ENCODE results near the gene TYW5.
A peak's percentile ranks its signal among the peaks of the same experiment; 100 is the strongest.

The TYW5 gene

GRCh38 chr2:199940373-199940772, 14.9 kb downstream of the TYW5 start:
- Histone ChIP-seq H2BK15ac (ENCODE audit: low read depth, poor library complexity, severe bottlenecking) (no peak overlapping the region), H3K23ac (ENCODE audit: low read length in 2 of 2) (no peak overlapping the region), H2BK12ac (ENCODE audit: low read length in 2 of 2) (no peak overlapping the region), H3K4ac (ENCODE audit: low read depth in 1 of 2, low read length in 2 of 2) (no peak overlapping the region), H3K79me1 (replicated peaks; ENCODE audit: low read length, poor library complexity, severe bottlenecking) (peaks cover 19% of the 10 kb centered on the region), H3K18ac (ENCODE audit: low read depth in 1 of 2, low read length in 2 of 2) (no peak overlapping the region), H3K4me2 (ENCODE audit: low read length, poor library complexity, severe bottlenecking) (no peak overlapping the region), H4K91ac (ENCODE audit: low read length) (no peak overlapping the region), H3K9ac (ENCODE audit: low read length) (no peak overlapping the region), H3K27ac (ENCODE audit: low read length, poor library complexity, severe bottlenecking) (no peak overlapping the region), H2AK5ac (ENCODE audit: low read length, severe bottlenecking) (no peak overlapping the region), H3K4me3 (ENCODE audit: insufficient read depth in 1 of 2, low read depth in 1 of 2, low read length in 2 of 2) (no peak overlapping the region), H4K8ac (ENCODE audit: low read length) (no peak overlapping the region), H3K36me3 (ENCODE audit: control insufficient read depth in 1 of 2, insufficient read depth in 2 of 2, low read depth in 1 of 2, low read length in 2 of 2) (peaks cover 9 to 71% of the 10 kb centered on the region in 2 experiments), H2AFZ (ENCODE audit: low read depth, low read length) (no peak overlapping the region), H2BK5ac (ENCODE audit: low read depth, low read length, poor library complexity, severe bottlenecking) (no peak overlapping the region), H3K27me3 (ENCODE audit: control insufficient read depth in 1 of 2, insufficient read depth in 1 of 2, low read length in 2 of 2) (no peaks in the 10 kb centered on the region), H3K9me3 (ENCODE audit: control insufficient read depth, low read length) (no peaks in the 10 kb centered on the region), H3K14ac (ENCODE audit: low read length in 2 of 2) (no peak overlapping the region), H2BK120ac (ENCODE audit: low read depth, low read length) (no peak overlapping the region), H3K4me1 (ENCODE audit: control insufficient read depth, insufficient read depth, low read depth, low read length) (no peaks in the 10 kb centered on the region)
- 97% methylated on average over 2 of the region's 2 CpGs for WGBS
- DNase-seq, result peak; percentile 51

- Histone ChIP-seq H3K27me3 (ENCODE audit: control insufficient read depth in 1 of 2, insufficient read depth in 1 of 2, low read length in 2 of 2) (no peaks in the 10 kb centered on the region), H3K79me1 (replicated peaks; ENCODE audit: low read length, poor library complexity, severe bottlenecking) (peaks cover 12% of the 10 kb centered on the region), H3K4me3 (ENCODE audit: insufficient read depth in 1 of 2, low read depth in 1 of 2, low read length in 2 of 2) (no peak overlapping the region), H3K4me1 (ENCODE audit: control insufficient read depth, insufficient read depth, low read depth, low read length) (no peaks in the 10 kb centered on the region), H3K36me3 (ENCODE audit: control insufficient read depth in 1 of 2, insufficient read depth in 2 of 2, low read depth in 1 of 2, low read length in 2 of 2) (peaks cover 12 to 77% of the 10 kb centered on the region in 2 experiments), H3K9ac (ENCODE audit: low read length) (no peak overlapping the region), H2BK120ac (ENCODE audit: low read depth, low read length) (no peak overlapping the region), H3K9me3 (ENCODE audit: control insufficient read depth, low read length) (no peaks in the 10 kb centered on the region), H3K23ac (ENCODE audit: low read length in 2 of 2) (no peak overlapping the region), H2AK5ac (ENCODE audit: low read length, severe bottlenecking) (no peak overlapping the region), H4K91ac (ENCODE audit: low read length) (no peak overlapping the region), H2BK15ac (ENCODE audit: low read depth, poor library complexity, severe bottlenecking) (no peak overlapping the region), H4K8ac (ENCODE audit: low read length) (no peak overlapping the region), H3K4me2 (ENCODE audit: low read length, poor library complexity, severe bottlenecking) (no peak overlapping the region), H3K14ac (ENCODE audit: low read length in 2 of 2) (no peak overlapping the region), H3K18ac (ENCODE audit: low read depth in 1 of 2, low read length in 2 of 2) (no peak overlapping the region), H2AFZ (ENCODE audit: low read depth, low read length) (no peak overlapping the region), H3K4ac (ENCODE audit: low read depth in 1 of 2, low read length in 2 of 2) (no peak overlapping the region), H2BK12ac (ENCODE audit: low read length in 2 of 2) (no peak overlapping the region), H3K27ac (ENCODE audit: low read length, poor library complexity, severe bottlenecking) (no peak overlapping the region), H2BK5ac (ENCODE audit: low read depth, low read length, poor library complexity, severe bottlenecking) (no peak overlapping the region)
- WGBS, result 92% methylated on average over 2 of the region's 2 CpGs
- DNase-seq, result no peak
These were observed 18.7 kb downstream of the TYW5 start for GRCh38 chr2:199936554-199936953.

DNA sequence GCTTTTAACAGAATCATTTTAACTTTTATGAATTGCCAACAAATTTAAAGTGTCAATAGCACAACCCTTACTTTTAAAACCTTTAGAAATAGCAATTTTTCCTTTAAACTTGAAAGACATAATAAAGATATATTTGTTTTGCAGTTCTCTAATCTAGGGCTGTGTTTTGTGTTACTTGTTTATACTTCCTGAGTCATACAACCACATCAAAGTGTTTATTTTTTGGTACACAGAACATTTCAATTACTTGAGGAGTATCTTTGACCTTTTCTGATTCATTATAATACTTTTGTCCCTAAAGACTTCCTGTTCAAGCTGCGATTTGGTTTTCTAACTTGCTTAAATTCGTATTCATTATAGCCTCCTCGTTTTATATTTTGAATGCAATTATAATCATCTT, 21.8 kb downstream of the TYW5 start:
- no peak overlapping the region for H2BK120ac ChIP-seq (ENCODE audit: low read depth, low read length)
- H3K4ac ChIP-seq (ENCODE audit: low read depth in 1 of 2, low read length in 2 of 2), result no peak overlapping the region
- no peak overlapping the region for H2BK15ac ChIP-seq (ENCODE audit: low read depth, poor library complexity, severe bottlenecking)
- no peaks in the 10 kb centered on the region for H3K27me3 ChIP-seq (ENCODE audit: control insufficient read depth in 1 of 2, insufficient read depth in 1 of 2, low read length in 2 of 2)
- peak; percentile 55 for DNase-seq
- H4K91ac ChIP-seq (ENCODE audit: low read length), result no peak overlapping the region
- H3K4me2 ChIP-seq (ENCODE audit: low read length, poor library complexity, severe bottlenecking), result no peak overlapping the region
- no peaks in the 10 kb centered on the region for H3K9me3 ChIP-seq (ENCODE audit: control insufficient read depth, low read length)
- H3K27ac ChIP-seq (ENCODE audit: low read length, poor library complexity, severe bottlenecking), result no peak overlapping the region
- WGBS, result no CpG with 5 or more reads among the region's 3 CpGs
- no peak overlapping the region for H2AFZ ChIP-seq (ENCODE audit: low read depth, low read length)
- H3K36me3 ChIP-seq (ENCODE audit: control insufficient read depth in 1 of 2, insufficient read depth in 2 of 2, low read depth in 1 of 2, low read length in 2 of 2), result peaks cover 16 to 84% of the 10 kb centered on the region in 2 experiments
- no peak overlapping the region for H2BK5ac ChIP-seq (ENCODE audit: low read depth, low read length, poor library complexity, severe bottlenecking)
- no peak overlapping the region for H3K18ac ChIP-seq (ENCODE audit: low read depth in 1 of 2, low read length in 2 of 2)
- H3K4me1 ChIP-seq (ENCODE audit: control insufficient read depth, insufficient read depth, low read depth, low read length), result no peaks in the 10 kb centered on the region
- H4K8ac ChIP-seq (ENCODE audit: low read length), result no peak overlapping the region
- no peak overlapping the region for H3K14ac ChIP-seq (ENCODE audit: low read length in 2 of 2)
- H2BK12ac ChIP-seq (ENCODE audit: low read length in 2 of 2), result no peak overlapping the region
- H3K23ac ChIP-seq (ENCODE audit: low read length in 2 of 2), result no peak overlapping the region
- H3K4me3 ChIP-seq (ENCODE audit: insufficient read depth in 1 of 2, low read depth in 1 of 2, low read length in 2 of 2), result no peak overlapping the region
- no peak overlapping the region for H2AK5ac ChIP-seq (ENCODE audit: low read length, severe bottlenecking)
- peaks cover 17% of the 10 kb centered on the region for H3K79me1 ChIP-seq (replicated peaks; ENCODE audit: low read length, poor library complexity, severe bottlenecking)
- H3K9ac ChIP-seq (ENCODE audit: low read length), result no peak overlapping the region

- Histone ChIP-seq H3K9ac (ENCODE audit: low read length) (no peak overlapping the region), H3K9me3 (ENCODE audit: control insufficient read depth, low read length) (no peaks in the 10 kb centered on the region), H2AK5ac (ENCODE audit: low read length, severe bottlenecking) (no peak overlapping the region), H3K36me3 (ENCODE audit: control insufficient read depth in 1 of 2, insufficient read depth in 2 of 2, low read depth in 1 of 2, low read length in 2 of 2) (peaks cover 12 to 81% of the 10 kb centered on the region in 2 experiments), H3K18ac (ENCODE audit: low read depth in 1 of 2, low read length in 2 of 2) (no peak overlapping the region), H3K4me3 (ENCODE audit: insufficient read depth in 1 of 2, low read depth in 1 of 2, low read length in 2 of 2) (no peak overlapping the region), H2BK120ac (ENCODE audit: low read depth, low read length) (no peak overlapping the region), H3K4me2 (ENCODE audit: low read length, poor library complexity, severe bottlenecking) (no peak overlapping the region), H4K91ac (ENCODE audit: low read length) (no peak overlapping the region), H4K8ac (ENCODE audit: low read length) (no peak overlapping the region), H3K4me1 (ENCODE audit: control insufficient read depth, insufficient read depth, low read depth, low read length) (no peaks in the 10 kb centered on the region), H3K27ac (ENCODE audit: low read length, poor library complexity, severe bottlenecking) (no peak overlapping the region), H2BK5ac (ENCODE audit: low read depth, low read length, poor library complexity, severe bottlenecking) (no peak overlapping the region), H2BK12ac (ENCODE audit: low read length in 2 of 2) (no peak overlapping the region), H2BK15ac (ENCODE audit: low read depth, poor library complexity, severe bottlenecking) (no peak overlapping the region), H3K79me1 (replicated peaks; ENCODE audit: low read length, poor library complexity, severe bottlenecking) (peaks cover 13% of the 10 kb centered on the region), H3K27me3 (ENCODE audit: control insufficient read depth in 1 of 2, insufficient read depth in 1 of 2, low read length in 2 of 2) (no peaks in the 10 kb centered on the region), H3K14ac (ENCODE audit: low read length in 2 of 2) (no peak overlapping the region), H3K4ac (ENCODE audit: low read depth in 1 of 2, low read length in 2 of 2) (no peak overlapping the region), H3K23ac (ENCODE audit: low read length in 2 of 2) (no peak overlapping the region), H2AFZ (ENCODE audit: low read depth, low read length) (no peak overlapping the region)
- DNase-seq, result no peak
- WGBS, result 85% methylated on average over 3 of the region's 4 CpGs
These were observed 22.9 kb downstream of the TYW5 start for GRCh38 chr2:199932312-199932855.
